LNCaP clone FGC (cell line): ENCODE results near the gene PEX13.

Experiments
- DNase-seq: peaks from one replicate; pipeline ENCODE4 v3.0.0-alpha.2; 2011; ENCODE audit warnings: low read depth
- H3K4me3 ChIP-seq: 2 replicates; pipeline ENCODE4 v1.5.1; 2011; ENCODE audit warnings: mild to moderate bottlenecking, low read depth, low read length, control low read depth
- CTCF ChIP-seq: IDR thresholded peaks from 2 replicates; pipeline ENCODE4 v1.5.1; 2012; ENCODE audit warnings: mild to moderate bottlenecking; ENCODE audit not compliant: control insufficient read depth, insufficient read depth; ENCODE audit errors: extremely low read depth

The PEX13 gene

GRCh38 chr2:61042807-61043206, 25.3 kb downstream of the PEX13 start:
- no peak for DNase-seq
- no peak for TF ChIP-seq CTCF
- H3K4me3 ChIP-seq, result no peak overlapping the region

GRCh38 chr2:61044636-61045035, 27.1 kb downstream of the PEX13 start:
- no peak overlapping the region for H3K4me3 ChIP-seq
- no peak for DNase-seq
- no peak for TF ChIP-seq CTCF

GRCh38 chr2:61045226-61045625, 27.7 kb downstream of the PEX13 start:
- no peak for TF ChIP-seq CTCF
- no peak for DNase-seq
- no peak overlapping the region for H3K4me3 ChIP-seq

- no peak for TF ChIP-seq CTCF
- peak; percentile 46 for DNase-seq
- no peak overlapping the region for H3K4me3 ChIP-seq
These were observed 28.5 kb downstream of the PEX13 start for GRCh38 chr2:61045999-61046398.

GRCh38 chr2:61055557-61055956, 38.0 kb downstream of the PEX13 start:
- no peak overlapping the region for H3K4me3 ChIP-seq
- no peak for TF ChIP-seq CTCF
- peak; percentile 43 for DNase-seq

- H3K4me3 ChIP-seq, result no peak overlapping the region
- TF ChIP-seq CTCF, result no peak
- DNase-seq, result no peak
These were observed 40.0 kb downstream of the PEX13 start for GRCh38 chr2:61057562-61057961.

GRCh38 chr2:61059382-61059781, 41.9 kb downstream of the PEX13 start:
- no peak overlapping the region for H3K4me3 ChIP-seq
- no peak for DNase-seq
- no peak for TF ChIP-seq CTCF
